Right cardiac atrium (tissue), 5 donors: ENCODE data around the gene NXT1. TPM values are rescaled to one million over a fixed set of nuclear protein-coding genes. Genes with fewer than 3 reads are reported as not detected.

Source experiments
- ATAC-seq, 2 donors: fragments of 200-7000 bp; cut with Tn5 transposase; one replicate each; pipeline versions ENCODE4 v1.8.0 to v1.9.1; 2020; ENCODE audit warnings: moderate library complexity in 2 of 2, mild to moderate bottlenecking in 1 of 2
- DNase-seq, 3 donors: peaks; one replicate each; pipeline ENCODE4 v3.0.0-alpha.2; 2020
- H3K27ac ChIP-seq: one replicate; pipeline ENCODE4 v1.5.1; 2013; ENCODE audit warnings: mild to moderate bottlenecking, low read length, control low read depth, moderate library complexity
- H3K27me3 ChIP-seq: one replicate; pipeline ENCODE4 v1.6.1; 2013; ENCODE audit not compliant: control insufficient read depth, insufficient read depth
- H3K4me1 ChIP-seq: one replicate; pipeline ENCODE4 v1.6.1; 2013; ENCODE audit warnings: low read length; ENCODE audit not compliant: control insufficient read depth, insufficient read depth
- H3K4me3 ChIP-seq: one replicate; pipeline ENCODE4 v1.5.1; 2013; ENCODE audit warnings: low read length, control low read depth
- H3K9me3 ChIP-seq: one replicate; pipeline ENCODE4 v1.6.1; 2013; ENCODE audit warnings: low read length; ENCODE audit not compliant: control insufficient read depth
- WGBS: extraction: QIAGEN DNeasy Blood & Tissue Kit; methylation state at CpG from one replicate; pipeline ENCODE4 v1.1.7; 2013; 5-methylcytosine and 5-hydroxymethylcytosine counted together
- intact Hi-C, 4 donors: fragments of 100-400 bp; cut with DNase I; formaldehyde crosslinking; loops; one replicate each; pipeline versions ENCODE4 v1.11.0 to v1.14.0; 2022 to 2023
- polyA plus RNA-seq: library from polyadenylated mRNA; stranded (reverse); fragments of 200-250 nt; gene quantifications from one replicate; pipeline ENCODE4 v1.2.3, GENCODE V29; 2013
- total RNA-seq, 4 donors: library from RNA; stranded (reverse); fragmentation: NEBNext Ultra II Directional; extraction: Animal tissue kit (Norgen Biotek cat#: 25700); gene quantifications; one replicate each; pipeline ENCODE4 v1.2.1, GENCODE V29; 2021
- donor health status: healthy with polysubstance abuse.
- donor health status: DM: no; HTN: yes; CAD: no.
- donor health status: DM: no; HTN: no; CAD: no.
- donor health status: DM: no; HTN: yes; CAD: no; lungs with severe emphysema.
- donor health status: DM: yes; HTN: yes; CAD: no.

Gene NXT1
- total and polyA plus RNA-seq, 5 donors, result 7.4 to 16.9 (median 8.9) TPM

GRCh38 chr20:23369072-23369823 lies 18.7 kb downstream of the NXT1 start:
- Histone ChIP-seq H3K27me3 (no peaks in the 10 kb centered on the region), H3K9me3 (no peaks in the 10 kb centered on the region), H3K27ac (no peak overlapping the region), H3K4me3 (no peak overlapping the region), H3K4me1 (peaks cover 2% of the 10 kb centered on the region)
- ATAC-seq (no peak), DNase-seq (no peak)
- intact Hi-C loops, result no loop called here
- WGBS, result 96% methylated on average over 14 of the region's 14 CpGs

- no peak for DNase-seq
- intact Hi-C loops, result no loop called here
- no peaks in the 10 kb centered on the region for H3K9me3 ChIP-seq
- H3K4me1 ChIP-seq, result no peaks in the 10 kb centered on the region
- no peak overlapping the region for H3K4me3 ChIP-seq
- no peak for ATAC-seq
- H3K27ac ChIP-seq, result no peak overlapping the region
- H3K27me3 ChIP-seq, result no peaks in the 10 kb centered on the region
- 91% methylated on average over 5 of the region's 5 CpGs for WGBS
Observed at GRCh38 chr20:23370274-23370673, 19.7 kb downstream of the NXT1 start.

DNA sequence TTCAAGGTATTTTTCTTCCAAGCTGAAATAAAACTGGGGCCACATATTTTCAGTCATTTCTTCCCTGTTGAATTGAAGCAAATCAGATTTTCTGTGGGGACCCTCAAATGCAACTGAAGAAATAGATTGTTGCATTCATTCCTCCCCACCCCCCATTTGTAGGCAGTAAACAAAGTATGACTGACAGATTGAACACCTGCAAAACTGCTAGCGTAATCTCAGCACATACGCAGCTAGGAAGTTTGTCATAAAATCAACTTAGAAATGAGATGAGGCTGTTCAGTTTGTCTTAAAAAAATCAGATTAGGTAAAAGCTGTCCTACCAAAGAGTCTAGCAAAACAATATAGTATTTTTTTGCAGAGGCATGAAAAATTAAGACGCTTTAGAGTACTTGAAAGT lies 20.3 kb downstream of the NXT1 start:
- Histone ChIP-seq H3K9me3 (no peaks in the 10 kb centered on the region), H3K27ac (no peak overlapping the region), H3K4me1 (no peaks in the 10 kb centered on the region), H3K27me3 (no peaks in the 10 kb centered on the region), H3K4me3 (no peak overlapping the region)
- 92% methylated on average over 3 of the region's 3 CpGs for WGBS
- DNase-seq (no peak), ATAC-seq (no peak)
- intact Hi-C loops, result no loop called here

DNA sequence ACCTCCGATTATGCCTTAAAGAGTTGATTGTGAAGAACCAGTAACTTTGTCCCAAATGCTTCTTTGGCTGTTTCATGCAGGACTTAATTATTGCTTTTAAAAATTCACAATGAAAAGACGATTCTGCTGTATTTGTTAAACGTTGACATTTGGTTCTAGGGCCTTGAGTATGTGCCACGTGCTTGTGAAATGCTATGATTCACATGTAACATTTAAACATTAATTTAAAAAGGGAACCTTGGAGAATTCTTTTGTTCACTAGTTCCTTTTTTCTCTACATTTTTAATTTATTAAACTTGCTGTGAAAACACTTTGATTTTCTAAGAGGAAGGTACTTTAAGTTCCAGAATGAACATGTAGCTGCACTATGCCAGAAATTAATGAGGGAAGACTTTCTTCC lies 20.9 kb downstream of the NXT1 start:
- 73% methylated on average over 4 of the region's 4 CpGs for WGBS
- intact Hi-C loops, result no loop called here
- Histone ChIP-seq H3K9me3 (no peaks in the 10 kb centered on the region), H3K4me3 (no peak overlapping the region), H3K27me3 (no peaks in the 10 kb centered on the region), H3K27ac (no peak overlapping the region), H3K4me1 (no peaks in the 10 kb centered on the region)
- no peak for ATAC-seq
- no peak for DNase-seq

GRCh38 chr20:23374441-23374840 lies 23.9 kb downstream of the NXT1 start:
- Histone ChIP-seq H3K4me3 (no peak overlapping the region), H3K27me3 (no peaks in the 10 kb centered on the region), H3K27ac (no peak overlapping the region), H3K9me3 (no peaks in the 10 kb centered on the region), H3K4me1 (no peaks in the 10 kb centered on the region)
- DNase-seq (peak in 1 of 3 donors; percentile 55), ATAC-seq (peak; percentile 23 to 70)
- intact Hi-C loops, result no loop called here
- WGBS, result 80% methylated on average over 5 of the region's 5 CpGs

DNA sequence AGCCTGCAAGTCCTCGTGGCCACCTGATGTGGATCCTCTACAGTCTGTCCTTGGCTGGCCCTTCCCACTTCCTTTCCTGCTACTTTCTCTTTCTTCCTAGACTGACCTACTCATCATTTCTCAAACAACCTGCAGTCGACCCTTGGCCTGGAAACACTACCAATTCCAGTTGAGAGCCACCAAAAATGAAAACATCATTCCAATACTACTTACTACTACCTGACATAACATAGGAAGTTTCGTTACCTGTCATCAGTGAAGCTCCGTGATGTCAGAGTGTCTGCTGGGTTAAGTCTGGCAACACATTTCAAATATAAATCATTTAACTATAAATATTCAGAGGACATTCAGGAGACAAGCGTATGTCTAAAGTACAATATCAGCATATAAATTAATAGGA lies 25.2 kb downstream of the NXT1 start:
- ATAC-seq, result no peak
- 88% methylated on average over 5 of the region's 5 CpGs for whole genome bisulfite sequencing

GRCh38 chr20:23379772-23380171 lies 29.2 kb downstream of the NXT1 start:
- no peak for DNase-seq
- peaks cover 2% of the 10 kb centered on the region for H3K4me1 ChIP-seq
- intact Hi-C loops, result no loop called here
- ATAC-seq, result no peak
- no peaks in the 10 kb centered on the region for H3K27me3 ChIP-seq
- H3K27ac ChIP-seq, result no peak overlapping the region
- no peak overlapping the region for H3K4me3 ChIP-seq
- no peaks in the 10 kb centered on the region for H3K9me3 ChIP-seq

More for the DNA sequence above, 25.2 kb downstream of the NXT1 start:
- intact Hi-C loops, result no loop called here
- Histone ChIP-seq H3K9me3 (no peaks in the 10 kb centered on the region), H3K4me1 (no peaks in the 10 kb centered on the region), H3K27me3 (no peaks in the 10 kb centered on the region), H3K4me3 (no peak overlapping the region), H3K27ac (no peak overlapping the region)
- DNase-seq, result no peak

- intact Hi-C loops, result no loop called here
- no peak overlapping the region for H3K4me3 ChIP-seq
- H3K27me3 ChIP-seq, result no peaks in the 10 kb centered on the region
- H3K27ac ChIP-seq, result no peak overlapping the region
- peaks cover 4% of the 10 kb centered on the region for H3K4me1 ChIP-seq
- H3K9me3 ChIP-seq, result no peaks in the 10 kb centered on the region
- DNase-seq (no peak), ATAC-seq (no peak)
Observed at GRCh38 chr20:23381876-23382275, 31.3 kb downstream of the NXT1 start.

DNA sequence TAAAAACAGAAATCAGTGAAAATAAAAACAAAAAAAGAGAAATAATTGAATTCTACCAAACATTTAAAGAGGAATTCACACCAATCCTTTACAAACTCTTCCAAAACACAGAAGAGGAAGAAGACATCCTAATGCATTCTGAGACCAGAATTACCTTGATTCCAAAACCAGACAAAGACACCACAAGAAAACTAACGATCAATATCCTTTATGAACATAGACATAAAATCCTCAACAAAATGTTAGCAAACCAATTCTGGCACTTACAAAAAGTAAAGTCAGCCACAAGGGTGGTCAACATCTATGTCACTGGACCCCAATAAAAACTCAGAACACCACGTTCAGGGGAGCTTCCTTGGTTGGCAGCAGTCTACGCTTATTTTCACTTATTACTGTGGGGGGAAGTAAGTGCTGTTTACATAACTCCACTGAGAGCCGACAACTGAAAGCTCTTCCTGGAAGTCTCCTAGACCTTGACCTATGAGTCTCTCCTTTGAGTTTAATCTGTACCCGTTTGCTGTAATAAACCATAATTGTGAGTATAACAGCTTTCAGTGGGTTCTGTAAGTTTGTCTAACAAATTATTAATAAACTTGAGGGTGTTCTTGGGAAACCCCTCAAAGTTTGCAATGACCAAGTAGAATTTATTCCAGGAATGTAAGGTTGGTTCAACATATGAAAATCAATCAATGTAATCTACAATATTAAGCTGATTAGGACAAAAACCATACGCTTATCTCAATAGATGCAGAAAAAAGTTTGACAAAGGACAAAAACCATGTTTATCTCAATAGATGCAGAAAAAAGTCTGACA lies 35.9 kb downstream of the NXT1 start:
- Histone ChIP-seq H3K4me1 (peaks cover 4% of the 10 kb centered on the region), H3K9me3 (no peaks in the 10 kb centered on the region), H3K27me3 (no peaks in the 10 kb centered on the region), H3K4me3 (no peak overlapping the region), H3K27ac (no peak overlapping the region)
- DNase-seq (no peak), ATAC-seq (no peak)
- intact Hi-C loops, result no loop called here
- 72% methylated on average over 6 of the region's 6 CpGs for WGBS

- DNase-seq (no peak), ATAC-seq (no peak)
- 96% methylated on average over 3 of the region's 3 CpGs for WGBS
- intact Hi-C loops, result no loop called here
- Histone ChIP-seq H3K4me1 (peaks cover 2% of the 10 kb centered on the region), H3K27ac (no peak overlapping the region), H3K9me3 (no peaks in the 10 kb centered on the region), H3K27me3 (no peaks in the 10 kb centered on the region), H3K4me3 (no peak overlapping the region)
Observed at GRCh38 chr20:23387118-23387443, 36.5 kb downstream of the NXT1 start.

- no peaks in the 10 kb centered on the region for H3K9me3 ChIP-seq
- H3K27ac ChIP-seq, result no peak overlapping the region
- H3K27me3 ChIP-seq, result no peaks in the 10 kb centered on the region
- DNase-seq, result no peak
- no peak overlapping the region for H3K4me3 ChIP-seq
- no peak for ATAC-seq
- H3K4me1 ChIP-seq, result peaks cover 2% of the 10 kb centered on the region
- WGBS, result 95% methylated on average over 1 of the region's 1 CpG
- intact Hi-C loops, result no loop called here
Observed at GRCh38 chr20:23390091-23390774, 39.6 kb downstream of the NXT1 start.
